D341Med (cell line): ENCODE measurements around the gene TBC1D30.
"Not testable (repeated sequence)": the region's sequence is repeated elsewhere in the genome, so short reads cannot be mapped to it uniquely, and the experiment has no call there.

Experiments
- DNase-seq: peaks from one replicate; pipeline ENCODE4 v3.0.0; 2012; ENCODE audit warnings: low spot score

TBC1D30 gene, protein sequence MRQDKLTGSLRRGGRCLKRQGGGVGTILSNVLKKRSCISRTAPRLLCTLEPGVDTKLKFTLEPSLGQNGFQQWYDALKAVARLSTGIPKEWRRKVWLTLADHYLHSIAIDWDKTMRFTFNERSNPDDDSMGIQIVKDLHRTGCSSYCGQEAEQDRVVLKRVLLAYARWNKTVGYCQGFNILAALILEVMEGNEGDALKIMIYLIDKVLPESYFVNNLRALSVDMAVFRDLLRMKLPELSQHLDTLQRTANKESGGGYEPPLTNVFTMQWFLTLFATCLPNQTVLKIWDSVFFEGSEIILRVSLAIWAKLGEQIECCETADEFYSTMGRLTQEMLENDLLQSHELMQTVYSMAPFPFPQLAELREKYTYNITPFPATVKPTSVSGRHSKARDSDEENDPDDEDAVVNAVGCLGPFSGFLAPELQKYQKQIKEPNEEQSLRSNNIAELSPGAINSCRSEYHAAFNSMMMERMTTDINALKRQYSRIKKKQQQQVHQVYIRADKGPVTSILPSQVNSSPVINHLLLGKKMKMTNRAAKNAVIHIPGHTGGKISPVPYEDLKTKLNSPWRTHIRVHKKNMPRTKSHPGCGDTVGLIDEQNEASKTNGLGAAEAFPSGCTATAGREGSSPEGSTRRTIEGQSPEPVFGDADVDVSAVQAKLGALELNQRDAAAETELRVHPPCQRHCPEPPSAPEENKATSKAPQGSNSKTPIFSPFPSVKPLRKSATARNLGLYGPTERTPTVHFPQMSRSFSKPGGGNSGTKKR

GRCh38 chr12:64824500-64825142 lies at the start of gene TBC1D30:
Gene TBC1D30 (plus strand): TSS chr12:64824647. CDS start chr12:64824880, 233 bp downstream.
- DNase-seq: peak; percentile 90

DNA sequence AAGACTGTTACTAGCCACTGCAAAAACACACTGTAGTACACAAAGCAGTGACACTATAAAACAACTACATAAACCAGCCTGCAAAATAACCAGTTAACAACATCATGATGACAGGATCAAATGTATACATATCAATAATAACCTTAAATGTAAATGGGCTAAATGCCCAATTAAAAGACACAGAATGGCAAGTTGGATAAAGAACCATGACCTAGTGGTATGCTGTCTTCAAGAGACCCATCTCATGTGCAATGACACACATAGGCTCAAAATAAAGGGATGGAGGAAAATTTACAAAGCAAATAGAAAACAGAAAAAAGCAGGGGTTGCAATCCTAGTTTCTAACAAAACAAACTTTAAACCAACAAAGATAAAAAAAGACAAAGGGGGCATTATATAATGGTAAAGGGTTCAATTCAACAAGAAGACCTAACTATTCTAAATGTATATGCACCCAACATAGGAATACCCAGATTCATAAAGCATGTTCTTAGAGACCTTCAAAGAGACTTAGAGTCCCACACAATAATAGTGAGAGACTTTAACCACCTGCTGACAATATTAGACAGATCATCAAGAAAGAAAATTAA lies 49.2 kb upstream of the TBC1D30 start:
- not testable (repeated sequence) for DNase-seq

DNA sequence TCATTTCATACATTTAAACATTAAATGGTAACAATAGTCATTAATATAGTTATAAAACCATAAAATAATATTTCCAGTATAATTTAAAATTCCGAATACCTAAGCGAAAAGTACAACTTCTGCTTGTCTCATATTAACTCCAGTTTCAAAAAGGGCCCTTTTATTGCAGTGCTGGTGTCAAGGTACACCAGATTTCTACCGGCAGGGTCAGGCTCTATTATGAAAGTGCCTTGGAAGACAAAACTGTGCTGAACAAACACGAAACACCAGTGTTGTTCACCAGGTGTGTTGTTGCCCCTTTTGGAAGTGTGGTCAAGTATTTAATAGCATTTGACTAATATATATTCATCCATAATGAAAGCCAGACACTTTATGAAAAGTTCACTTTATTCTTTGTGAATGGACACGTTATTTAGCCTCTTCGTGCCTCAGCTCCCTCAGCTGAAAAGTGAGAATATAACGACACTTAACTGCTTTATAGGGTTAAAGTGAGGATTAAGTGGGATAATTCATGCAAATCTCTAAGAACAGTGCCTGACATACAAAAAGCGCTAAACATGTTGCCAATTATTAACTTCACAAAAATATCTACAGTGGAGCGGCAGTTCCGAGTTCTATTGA lies 45.0 kb upstream of the TBC1D30 start:
- DNase-seq: no peak

- DNase-seq: no peak
Observed at GRCh38 chr12:64780132-64780530, 44.3 kb upstream of the TBC1D30 start.

DNA sequence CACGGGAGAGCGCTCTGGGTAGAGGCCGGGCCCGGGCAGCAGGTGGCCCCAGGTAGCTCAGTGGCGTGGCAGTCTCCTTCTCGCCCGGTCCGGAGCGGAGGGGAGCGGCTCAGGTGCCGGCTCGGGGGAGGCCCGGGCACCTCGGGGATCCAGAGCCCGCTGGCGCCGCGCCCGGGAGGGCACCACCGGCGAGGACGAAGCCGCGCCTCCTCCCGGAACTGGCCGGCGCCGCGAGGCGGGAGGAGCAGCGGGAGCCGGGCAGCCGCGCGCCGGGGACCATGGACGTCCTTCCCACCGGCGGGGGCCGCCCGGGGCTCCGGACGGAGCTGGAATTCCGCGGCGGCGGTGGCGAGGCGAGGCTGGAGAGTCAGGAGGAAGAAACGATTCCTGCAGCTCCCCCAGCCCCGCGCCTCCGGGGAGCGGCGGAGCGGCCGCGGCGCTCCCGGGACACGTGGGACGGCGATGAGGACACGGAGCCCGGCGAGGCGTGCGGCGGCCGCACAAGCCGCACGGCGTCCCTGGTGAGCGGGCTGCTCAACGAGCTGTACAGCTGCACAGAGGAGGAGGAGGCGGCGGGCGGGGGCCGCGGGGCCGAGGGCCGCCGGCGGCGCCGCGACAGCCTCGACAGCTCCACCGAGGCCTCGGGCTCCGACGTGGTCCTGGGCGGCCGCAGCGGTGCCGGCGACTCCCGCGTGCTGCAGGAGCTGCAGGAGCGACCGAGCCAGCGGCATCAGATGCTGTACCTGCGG lies 43.7 kb upstream of the TBC1D30 start:
- DNase-seq: peak; percentile 77

- DNase-seq: no peak
Observed at GRCh38 chr12:64781280-64782190, 42.9 kb upstream of the TBC1D30 start.

- no peak for DNase-seq
Observed at GRCh38 chr12:64782191-64782876, 42.1 kb upstream of the TBC1D30 start.

DNA sequence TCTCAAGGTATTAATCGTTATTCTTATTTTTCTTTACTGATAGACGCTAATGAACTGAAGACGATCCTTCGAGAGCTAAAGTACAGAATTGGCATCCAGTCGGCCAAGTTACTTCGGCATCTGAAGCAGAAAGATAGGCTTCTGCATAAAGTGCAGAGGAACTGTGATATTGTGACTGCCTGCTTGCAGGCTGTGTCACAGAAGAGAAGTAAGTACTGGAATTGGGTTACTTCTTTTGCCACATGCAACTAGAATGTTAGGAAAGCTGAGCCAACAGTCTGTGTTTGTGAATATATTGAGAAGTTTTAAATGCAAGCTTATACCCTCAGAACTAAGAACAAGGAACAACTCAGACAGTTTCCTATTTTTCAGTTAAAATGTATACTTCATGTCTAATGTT lies 38.6 kb upstream of the TBC1D30 start:
- no peak for DNase-seq

- no peak for DNase-seq
Observed at GRCh38 chr12:64790166-64790565, 34.3 kb upstream of the TBC1D30 start.

- no peak for DNase-seq
Observed at GRCh38 chr12:64791036-64791435, 33.4 kb upstream of the TBC1D30 start.

DNA sequence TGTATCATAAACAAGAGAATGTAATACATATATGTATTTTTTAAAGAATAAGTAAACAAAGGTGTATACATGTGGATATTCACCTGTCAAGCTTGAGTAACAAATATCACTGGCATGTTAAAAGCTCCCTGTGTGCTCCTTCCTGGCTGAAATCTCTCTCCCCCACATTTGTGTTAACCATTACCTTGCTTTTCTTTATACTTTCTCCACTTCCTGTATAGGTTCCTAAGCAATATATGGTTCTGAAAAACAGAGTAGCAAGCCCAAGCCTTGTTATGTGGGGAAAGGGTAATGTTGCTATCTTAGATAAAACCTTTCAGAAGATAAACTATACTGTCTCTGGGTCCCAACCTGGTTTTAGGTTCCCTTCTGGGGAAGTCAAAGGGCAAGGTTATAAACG lies 32.3 kb upstream of the TBC1D30 start:
- DNase-seq: no peak

GRCh38 chr12:64793610-64794009 lies 30.8 kb upstream of the TBC1D30 start:
- DNase-seq: no peak

DNA sequence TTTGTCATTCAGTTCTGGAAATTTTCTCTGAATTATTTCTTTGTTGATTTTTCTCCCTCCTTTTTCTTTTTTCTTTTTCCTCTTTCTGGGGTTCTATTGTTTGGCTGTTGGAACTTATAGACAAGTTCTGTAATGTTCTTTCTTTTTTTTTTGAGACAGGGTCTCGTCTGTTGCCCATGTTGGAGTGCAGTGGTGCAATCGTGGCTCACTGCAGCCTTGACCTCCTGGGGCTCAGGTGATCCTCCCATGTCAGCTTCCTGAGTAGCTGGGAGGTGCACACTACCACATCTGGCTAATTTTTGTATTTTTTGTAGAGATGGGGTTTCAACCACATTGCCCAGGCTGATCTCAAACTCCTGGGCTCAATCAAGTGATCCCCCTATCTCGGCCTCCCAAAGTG lies 30.1 kb upstream of the TBC1D30 start:
- DNase-seq: no peak

GRCh38 chr12:64796205-64796845 lies 28.1 kb upstream of the TBC1D30 start:
- peak; percentile 59 for DNase-seq

DNA sequence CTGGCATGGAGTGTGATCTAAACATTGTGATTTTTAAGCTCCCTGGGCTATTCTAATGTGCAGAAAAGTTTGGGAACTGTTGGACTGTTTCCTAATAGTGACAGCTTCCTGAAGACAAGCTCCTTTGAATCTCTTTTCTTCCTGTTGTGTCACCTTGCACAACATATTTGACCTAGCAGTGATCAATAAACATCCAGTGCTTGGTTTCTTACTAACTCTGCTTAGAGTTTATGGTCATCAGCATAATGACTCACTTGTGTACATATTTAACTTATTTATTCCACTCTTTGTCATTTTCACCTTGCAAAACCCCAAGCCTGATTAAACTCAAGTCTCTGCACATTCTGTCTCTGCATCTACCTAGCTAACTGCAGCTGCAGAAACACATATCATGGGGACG lies 27.3 kb upstream of the TBC1D30 start:
- no peak for DNase-seq

- DNase-seq: no peak
Observed at GRCh38 chr12:64798165-64798564, 26.3 kb upstream of the TBC1D30 start.

GRCh38 chr12:64800640-64801039 lies 23.8 kb upstream of the TBC1D30 start:
- no peak for DNase-seq

DNA sequence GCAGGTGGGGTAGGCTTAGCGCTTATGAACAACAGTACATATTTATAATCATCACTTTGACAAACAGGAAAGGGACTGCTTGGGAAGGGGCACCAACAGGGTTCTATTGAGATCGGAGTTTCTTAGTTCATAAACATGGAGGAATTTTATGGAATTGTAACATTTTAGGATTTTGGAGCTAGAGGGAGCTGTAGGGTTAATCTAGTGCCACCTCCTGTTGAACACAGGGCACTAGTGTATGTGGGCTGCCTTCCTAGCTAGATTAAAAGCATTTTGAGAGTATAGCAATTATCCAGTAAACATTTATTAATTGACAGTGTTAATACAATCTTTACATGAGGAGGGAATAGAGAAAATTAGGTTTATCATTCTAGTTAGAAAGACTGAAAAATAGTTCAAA lies 23.1 kb upstream of the TBC1D30 start:
- DNase-seq: no peak

DNA sequence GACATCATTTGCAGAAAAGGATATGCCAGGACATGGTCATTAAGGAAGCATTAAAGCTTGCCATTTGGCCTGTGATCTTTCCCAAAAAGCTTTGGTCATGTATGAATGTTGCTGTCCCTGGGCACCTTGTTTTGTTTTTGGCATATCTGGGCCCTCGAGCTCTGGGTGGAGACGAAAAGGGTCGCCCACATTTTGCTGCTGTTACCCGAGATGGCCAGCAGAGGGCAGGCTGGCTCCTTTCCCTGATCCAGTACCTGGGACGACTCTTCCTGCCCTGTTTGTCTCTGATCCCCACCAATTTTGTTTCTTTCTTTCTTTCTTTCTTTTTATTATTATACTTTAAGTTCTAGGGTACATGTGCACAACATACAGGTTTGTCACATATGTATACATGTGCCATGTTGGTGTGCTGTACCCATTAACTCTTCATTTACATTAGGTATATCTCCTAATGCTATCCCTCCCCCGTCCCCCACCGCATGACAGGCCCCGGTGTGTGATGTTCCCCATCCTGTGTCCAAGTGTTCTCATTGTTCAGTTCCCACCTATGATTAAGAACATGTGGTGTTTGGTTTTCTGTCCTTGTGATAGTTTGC lies 22.2 kb upstream of the TBC1D30 start:
- peak; percentile 86 for DNase-seq
